ENCODE data around the gene COL5A1.

- TF ChIP-seq ARNTL (CRISPR knock-in tag; IDR thresholded peaks at IDR 0.05; ENCODE audit: borderline replicate concordance, low read depth) (no peak), BACH2 (CRISPR knock-in tag; IDR thresholded peaks at IDR 0.05; ENCODE audit: borderline replicate concordance) (no peak), OSR1 (CRISPR knock-in tag; IDR thresholded peaks at IDR 0.05) (no peak), RARB (CRISPR knock-in tag; IDR thresholded peaks at IDR 0.05) (no peak), ESRRG (CRISPR knock-in tag; IDR thresholded peaks at IDR 0.05) (no peak), CREB5 (CRISPR knock-in tag; IDR thresholded peaks at IDR 0.05; ENCODE audit: low read depth) (no peak), ZFP30 (CRISPR knock-in tag; IDR thresholded peaks at IDR 0.05) (no peak), CSDC2 (CRISPR knock-in tag; IDR thresholded peaks at IDR 0.05) (no peak), TOX (CRISPR knock-in tag; IDR thresholded peaks at IDR 0.05; ENCODE audit: borderline replicate concordance) (no peak), SNAI2 (CRISPR knock-in tag; IDR thresholded peaks at IDR 0.05) (no peak), ISL1 (CRISPR knock-in tag; IDR thresholded peaks at IDR 0.05) (no peak), ZNF8 (CRISPR knock-in tag; IDR thresholded peaks at IDR 0.05) (no peak), GLIS3 (CRISPR knock-in tag; IDR thresholded peaks at IDR 0.05) (no peak)
Observed at GRCh38 chr9:134657666-134658377, 16.2 kb downstream of the COL5A1 start.

All from SK-N-SH treated with all-trans-retinoic acid at 6 μM for 48 hours (cell line).